Measurements from ENCODE around the gene KCNMA1. TPM values are rescaled to one million over a fixed set of nuclear protein-coding genes. Genes with fewer than 3 reads are reported as not detected.

KCNMA1 gene
- total RNA-seq, 2 donors from 2014 or later, result 0.48 to 0.56 TPM

DNA sequence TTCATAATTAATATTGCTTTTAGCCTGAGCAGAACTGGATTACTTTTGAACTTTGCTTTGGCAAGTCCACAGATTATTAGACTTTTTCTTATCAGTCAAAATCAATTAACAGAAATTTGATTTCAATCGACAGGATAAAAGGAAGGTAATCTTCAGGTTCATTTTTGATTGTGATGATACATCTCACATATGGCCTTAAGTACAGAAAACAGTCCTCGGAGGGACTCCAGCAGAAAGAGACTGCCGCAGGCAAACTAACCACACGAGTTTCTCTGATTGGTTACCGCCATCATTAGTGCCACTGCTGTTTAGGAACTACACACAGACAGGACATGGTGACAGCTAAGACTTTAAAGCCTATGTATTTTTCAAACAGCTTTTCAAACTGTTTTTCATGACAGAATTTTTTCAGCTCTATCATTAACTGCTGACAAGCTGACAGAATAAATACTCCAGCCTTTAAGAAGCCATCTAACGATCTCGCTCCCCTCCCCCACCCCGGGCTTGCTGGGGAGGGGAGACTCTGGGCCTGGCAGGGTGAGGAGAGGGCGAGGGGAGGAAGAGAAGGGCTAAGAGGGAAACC is 668.2 kb downstream of the KCNMA1 start:
- Mint-ChIP-seq H3K4me1 (no peaks in the 10 kb centered on the region), H3K27ac (no peak overlapping the region), H3K36me3 (ENCODE audit: low read depth) (no peaks in the 10 kb centered on the region), H3K9me3 (no peaks in the 10 kb centered on the region), H3K27me3 (peaks cover 7% of the 10 kb centered on the region), H3K4me3 (no peak overlapping the region)
- no peak for ATAC-seq (replicated peaks)

DNA sequence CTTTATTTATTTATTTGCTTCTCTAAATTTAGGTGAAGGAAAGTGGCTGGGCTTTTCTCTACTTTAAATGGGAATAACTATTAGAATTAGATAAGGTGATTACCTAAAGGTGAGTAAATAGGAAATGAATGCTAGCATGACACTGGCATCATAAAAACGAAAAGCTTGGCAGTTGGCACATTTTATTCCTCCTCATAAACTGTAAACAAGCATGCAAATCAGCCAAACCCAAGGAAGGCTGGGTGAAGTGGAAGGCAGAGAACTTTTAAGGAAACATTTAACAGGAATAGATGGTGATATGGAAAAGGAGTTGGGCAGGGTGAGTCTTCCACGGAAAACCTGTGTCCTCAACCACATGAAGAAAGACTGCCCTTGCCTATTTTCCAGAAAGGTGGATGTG is 669.1 kb downstream of the KCNMA1 start:
- Mint-ChIP-seq H3K4me1 (no peaks in the 10 kb centered on the region), H3K9me3 (no peaks in the 10 kb centered on the region), H3K36me3 (ENCODE audit: low read depth) (no peaks in the 10 kb centered on the region), H3K27ac (no peak overlapping the region), H3K27me3 (peaks cover 10% of the 10 kb centered on the region), H3K4me3 (no peak overlapping the region)
- no peak for ATAC-seq (replicated peaks)

DNA sequence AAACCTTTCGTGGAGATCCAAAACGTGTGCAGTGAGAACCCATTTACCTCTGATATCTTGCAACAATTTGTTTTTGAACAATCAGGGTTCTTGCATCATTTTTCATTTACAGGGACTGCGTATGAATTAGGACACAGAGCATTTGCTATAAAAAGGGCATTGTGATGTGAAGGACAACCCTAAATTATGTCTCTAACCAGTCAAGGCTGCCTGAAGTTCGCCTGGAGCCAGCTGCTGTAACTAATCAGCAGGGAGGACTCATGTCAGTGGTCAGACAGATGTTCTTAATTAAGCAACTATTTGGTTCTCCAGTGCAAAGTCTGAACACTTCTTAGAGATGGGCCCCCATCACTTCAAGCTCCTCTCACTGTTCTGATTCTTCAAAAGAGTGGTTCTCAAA is 674.8 kb downstream of the KCNMA1 start:
- H3K27me3 Mint-ChIP-seq, result peaks cover 14% of the 10 kb centered on the region
- ATAC-seq (replicated peaks), result no peak
- no peak overlapping the region for H3K27ac Mint-ChIP-seq
- no peak overlapping the region for H3K4me3 Mint-ChIP-seq
- H3K9me3 Mint-ChIP-seq, result no peaks in the 10 kb centered on the region
- no peaks in the 10 kb centered on the region for H3K36me3 Mint-ChIP-seq (ENCODE audit: low read depth)
- no peaks in the 10 kb centered on the region for H3K4me1 Mint-ChIP-seq

DNA sequence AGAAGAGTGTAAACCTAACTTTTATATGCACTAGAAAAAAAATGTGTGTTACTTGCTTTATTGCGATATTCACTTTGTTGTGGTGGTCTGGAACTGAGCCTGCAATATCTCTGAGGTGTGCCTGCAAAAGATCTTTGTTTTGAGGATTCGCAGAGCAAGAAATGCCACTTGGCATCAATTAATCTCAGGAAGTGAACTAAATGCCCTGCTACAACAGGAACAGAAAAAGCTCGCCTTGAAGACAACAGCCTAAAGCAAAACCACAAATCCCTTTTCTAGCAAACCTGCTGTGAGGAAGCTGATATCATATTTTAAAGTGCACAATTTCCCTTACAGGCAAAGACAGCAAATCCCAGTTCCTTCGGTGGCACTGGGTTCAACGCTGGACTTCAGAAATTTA is 675.8 kb downstream of the KCNMA1 start:
- Mint-ChIP-seq H3K27me3 (peaks cover 12% of the 10 kb centered on the region), H3K27ac (no peak overlapping the region), H3K36me3 (ENCODE audit: low read depth) (no peaks in the 10 kb centered on the region), H3K9me3 (no peaks in the 10 kb centered on the region), H3K4me1 (no peaks in the 10 kb centered on the region), H3K4me3 (no peak overlapping the region)
- no peak for ATAC-seq (replicated peaks)

DNA sequence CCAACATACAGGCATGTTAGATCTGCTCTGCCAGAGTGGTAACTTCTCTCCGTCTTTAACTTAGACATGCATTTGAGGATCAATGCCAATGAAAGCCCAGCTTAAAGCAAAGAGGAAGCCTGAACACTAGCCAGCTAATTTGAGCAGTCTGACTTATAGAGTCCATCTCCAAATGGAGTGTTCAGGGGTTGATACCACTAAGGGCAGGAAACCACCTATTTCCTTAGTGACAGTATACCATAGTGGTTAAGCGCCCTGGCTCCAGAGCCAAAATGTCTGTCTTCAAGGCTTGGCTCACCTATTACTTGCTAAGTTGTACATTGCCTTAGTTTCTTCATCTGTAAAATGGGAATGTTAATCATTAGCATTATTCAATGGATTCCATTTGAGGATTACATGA is 678.5 kb downstream of the KCNMA1 start:
- no peak for ATAC-seq (replicated peaks)
- Mint-ChIP-seq H3K4me3 (no peak overlapping the region), H3K27me3 (peaks cover 10% of the 10 kb centered on the region), H3K9me3 (no peaks in the 10 kb centered on the region), H3K36me3 (ENCODE audit: low read depth) (no peaks in the 10 kb centered on the region), H3K27ac (no peak overlapping the region), H3K4me1 (no peaks in the 10 kb centered on the region)

DNA sequence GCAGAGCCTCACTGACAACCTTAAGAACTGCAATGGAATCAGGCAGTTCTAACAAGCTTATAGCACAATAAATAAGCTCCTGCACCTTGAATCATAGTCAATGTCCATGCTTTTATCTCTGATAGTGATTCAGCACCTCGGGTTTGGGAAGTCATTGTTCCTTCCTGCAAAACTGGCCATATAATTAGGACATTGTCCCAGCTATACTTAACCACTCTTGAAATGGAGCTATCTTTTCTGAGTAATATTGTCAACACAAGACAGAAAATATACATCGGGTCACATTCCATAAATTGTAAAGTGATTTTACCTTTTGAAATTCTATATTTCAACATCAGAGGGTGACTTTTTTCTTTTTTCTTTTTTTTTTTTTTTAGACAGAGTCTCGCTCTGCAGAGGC is 682.8 kb downstream of the KCNMA1 start:
- no peak for ATAC-seq (replicated peaks)
- no peak overlapping the region for H3K4me3 Mint-ChIP-seq
- no peaks in the 10 kb centered on the region for H3K9me3 Mint-ChIP-seq
- H3K27me3 Mint-ChIP-seq, result no peaks in the 10 kb centered on the region
- H3K36me3 Mint-ChIP-seq (ENCODE audit: low read depth), result no peaks in the 10 kb centered on the region
- H3K27ac Mint-ChIP-seq, result no peak overlapping the region
- H3K4me1 Mint-ChIP-seq, result no peaks in the 10 kb centered on the region

DNA sequence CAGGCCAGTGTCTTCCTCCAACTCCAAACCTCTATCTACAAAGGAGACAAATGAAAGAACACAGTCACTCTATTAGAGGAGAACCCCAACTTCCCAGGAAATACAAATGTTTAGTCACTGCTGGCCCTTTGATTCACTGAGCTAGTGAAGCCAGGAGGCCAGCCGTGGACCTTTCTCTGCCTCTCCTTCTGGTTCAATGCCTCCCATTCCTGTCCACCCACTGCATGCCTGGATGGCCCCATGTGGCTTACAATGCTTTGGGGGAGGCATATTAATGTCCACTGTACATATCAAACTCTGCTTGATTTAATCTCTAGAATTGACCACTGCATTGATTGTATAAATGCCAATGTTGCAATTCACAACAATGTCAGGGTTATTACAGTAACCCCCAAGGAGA is 687.3 kb downstream of the KCNMA1 start:
- no peak overlapping the region for H3K27ac Mint-ChIP-seq
- no peaks in the 10 kb centered on the region for H3K4me1 Mint-ChIP-seq
- H3K4me3 Mint-ChIP-seq, result no peak overlapping the region
- no peak for ATAC-seq (replicated peaks)
- H3K27me3 Mint-ChIP-seq, result peaks cover 7% of the 10 kb centered on the region
- no peaks in the 10 kb centered on the region for H3K9me3 Mint-ChIP-seq
- no peaks in the 10 kb centered on the region for H3K36me3 Mint-ChIP-seq (ENCODE audit: low read depth)

DNA sequence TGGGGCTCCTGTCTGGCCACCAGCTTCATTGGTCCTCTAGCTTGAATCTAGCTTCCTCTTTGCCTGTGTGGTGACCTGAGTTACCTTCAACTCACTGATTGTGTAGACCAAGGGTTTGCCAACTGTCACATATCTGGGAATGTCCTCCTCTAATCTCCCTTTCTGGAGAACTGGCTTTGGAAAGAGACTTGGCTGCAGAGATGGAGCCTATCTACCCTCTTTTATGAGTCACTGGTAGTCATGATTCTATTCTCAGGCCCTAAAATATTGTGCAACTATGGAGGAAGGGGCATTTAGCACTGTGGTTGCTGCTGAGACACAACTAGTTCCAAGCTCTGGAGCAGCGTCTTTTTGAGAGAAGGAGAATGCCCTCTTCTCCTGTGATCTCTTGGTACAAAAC is 691.3 kb downstream of the KCNMA1 start:
- Mint-ChIP-seq H3K27me3 (peaks cover 10% of the 10 kb centered on the region), H3K4me3 (no peak overlapping the region), H3K9me3 (no peaks in the 10 kb centered on the region), H3K4me1 (no peaks in the 10 kb centered on the region), H3K36me3 (ENCODE audit: low read depth) (no peaks in the 10 kb centered on the region), H3K27ac (no peak overlapping the region)
- no peak for ATAC-seq (replicated peaks)

DNA sequence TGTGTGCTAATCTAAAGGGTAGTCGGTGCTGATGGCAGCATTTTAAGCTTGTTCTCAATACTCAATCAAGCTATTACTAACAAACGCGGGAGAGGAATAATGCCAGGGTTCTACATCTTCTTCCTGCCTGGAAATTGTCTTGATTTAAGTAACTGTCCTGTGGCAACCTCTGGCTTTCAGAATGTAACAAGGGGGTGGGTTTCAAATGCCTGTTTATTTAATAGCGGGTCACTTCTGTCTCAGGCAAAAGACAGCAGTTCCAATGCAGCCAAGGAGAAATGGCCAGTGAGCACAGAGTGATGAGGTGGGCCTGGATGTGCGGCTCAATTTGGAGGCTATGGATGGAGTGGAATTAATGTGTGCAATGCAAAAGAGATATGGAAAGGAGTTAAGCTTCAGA is 692.4 kb downstream of the KCNMA1 start:
- no peak for ATAC-seq (replicated peaks)
- Mint-ChIP-seq H3K4me1 (no peaks in the 10 kb centered on the region), H3K27me3 (peaks cover 10% of the 10 kb centered on the region), H3K4me3 (no peak overlapping the region), H3K9me3 (no peaks in the 10 kb centered on the region), H3K36me3 (ENCODE audit: low read depth) (no peaks in the 10 kb centered on the region), H3K27ac (no peak overlapping the region)

DNA sequence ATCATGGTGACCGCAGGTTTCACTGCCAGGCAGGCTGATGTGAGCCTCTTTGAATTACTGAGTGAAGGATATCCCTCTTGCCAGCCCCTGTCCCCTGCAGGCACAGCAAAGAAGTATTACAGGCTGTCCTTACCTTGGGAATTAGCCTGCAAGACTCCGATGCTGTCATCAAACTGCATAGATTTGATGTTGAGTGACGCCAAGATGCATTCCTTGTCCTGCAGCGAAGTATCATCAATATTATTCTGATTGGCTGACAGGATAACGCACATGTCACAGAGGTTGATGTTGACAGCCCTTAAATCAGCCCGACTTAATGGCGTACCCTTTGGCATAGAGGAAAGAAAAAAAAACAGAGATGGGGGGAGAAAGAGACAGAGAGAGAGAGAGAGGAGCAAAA is 693.0 kb downstream of the KCNMA1 start:
- Mint-ChIP-seq H3K4me1 (no peaks in the 10 kb centered on the region), H3K36me3 (ENCODE audit: low read depth) (no peaks in the 10 kb centered on the region), H3K27me3 (peaks cover 10% of the 10 kb centered on the region), H3K4me3 (no peak overlapping the region), H3K27ac (no peak overlapping the region), H3K9me3 (no peaks in the 10 kb centered on the region)
- ATAC-seq (replicated peaks), result no peak

DNA sequence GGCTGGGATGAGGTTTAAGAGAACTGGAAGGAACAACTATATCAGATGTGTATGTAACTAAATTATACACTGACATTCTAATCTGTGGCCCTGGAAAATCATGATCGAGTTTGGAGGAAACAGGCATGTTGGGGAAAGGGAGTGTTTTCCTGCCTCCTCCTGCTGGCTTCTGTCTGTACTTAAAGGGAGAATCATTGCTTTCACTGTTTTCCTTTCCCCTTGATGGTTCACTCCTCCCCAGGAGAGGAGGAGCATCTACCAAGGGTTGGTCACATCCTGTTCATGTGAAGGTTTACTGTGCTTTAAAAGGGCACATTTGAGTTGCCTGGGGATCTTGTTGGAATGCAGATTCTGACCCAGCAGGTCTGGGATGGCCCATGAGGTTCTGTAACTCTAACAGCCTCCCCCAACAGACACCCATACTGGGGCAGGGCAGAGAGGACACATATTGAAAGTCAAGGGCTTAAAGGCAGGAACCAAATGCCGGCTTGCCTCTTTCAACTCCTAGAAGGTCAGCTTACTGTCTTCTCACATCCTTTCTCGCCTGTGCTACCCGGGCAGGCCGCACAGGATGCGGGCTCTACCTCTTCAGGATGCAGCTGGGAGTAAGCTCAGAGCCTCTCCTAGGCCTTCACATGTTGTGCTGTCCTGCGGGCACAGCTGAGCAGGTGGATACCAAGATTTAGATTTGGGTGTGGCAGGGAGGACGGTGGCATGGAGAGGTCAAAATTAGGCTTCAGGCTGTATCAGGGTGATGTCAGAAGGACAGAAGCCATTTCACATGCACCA is 694.8 kb downstream of the KCNMA1 start:
- H3K27me3 Mint-ChIP-seq, result peaks cover 10% of the 10 kb centered on the region
- H3K9me3 Mint-ChIP-seq, result no peaks in the 10 kb centered on the region
- H3K36me3 Mint-ChIP-seq (ENCODE audit: low read depth), result no peaks in the 10 kb centered on the region
- H3K4me1 Mint-ChIP-seq, result no peaks in the 10 kb centered on the region
- H3K4me3 Mint-ChIP-seq, result no peak overlapping the region
- no peak for ATAC-seq (replicated peaks)
- no peak overlapping the region for H3K27ac Mint-ChIP-seq

DNA sequence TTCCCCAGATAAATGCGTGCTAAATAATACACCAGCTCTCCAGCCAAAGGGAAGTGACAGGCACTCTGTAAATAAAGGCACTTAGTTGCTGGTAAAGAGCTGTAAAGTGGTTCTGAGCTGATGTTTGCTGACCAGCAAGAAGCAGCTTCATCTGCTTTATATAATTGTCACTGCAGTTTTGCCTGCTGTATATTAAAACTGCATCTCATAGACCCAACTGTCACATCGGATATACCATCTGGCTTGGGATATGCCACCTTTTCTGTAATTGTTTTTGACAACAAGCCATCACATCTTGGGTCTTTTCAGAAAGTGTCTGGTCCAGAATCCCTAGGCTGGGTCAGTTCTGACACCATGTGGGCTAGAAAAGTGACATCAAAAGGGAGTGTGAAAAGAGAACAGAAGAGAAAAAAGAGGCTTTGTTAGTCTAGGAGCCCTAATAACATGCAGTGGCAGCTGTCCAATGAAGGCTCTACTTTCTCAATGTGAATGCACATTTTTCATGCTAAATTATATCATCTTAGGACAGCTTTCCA is 697.6 kb downstream of the KCNMA1 start:
- Mint-ChIP-seq H3K27me3 (peaks cover 3% of the 10 kb centered on the region), H3K4me1 (no peaks in the 10 kb centered on the region), H3K27ac (no peak overlapping the region), H3K9me3 (no peaks in the 10 kb centered on the region), H3K4me3 (no peak overlapping the region), H3K36me3 (ENCODE audit: low read depth) (no peaks in the 10 kb centered on the region)
- no peak for ATAC-seq (replicated peaks)

DNA sequence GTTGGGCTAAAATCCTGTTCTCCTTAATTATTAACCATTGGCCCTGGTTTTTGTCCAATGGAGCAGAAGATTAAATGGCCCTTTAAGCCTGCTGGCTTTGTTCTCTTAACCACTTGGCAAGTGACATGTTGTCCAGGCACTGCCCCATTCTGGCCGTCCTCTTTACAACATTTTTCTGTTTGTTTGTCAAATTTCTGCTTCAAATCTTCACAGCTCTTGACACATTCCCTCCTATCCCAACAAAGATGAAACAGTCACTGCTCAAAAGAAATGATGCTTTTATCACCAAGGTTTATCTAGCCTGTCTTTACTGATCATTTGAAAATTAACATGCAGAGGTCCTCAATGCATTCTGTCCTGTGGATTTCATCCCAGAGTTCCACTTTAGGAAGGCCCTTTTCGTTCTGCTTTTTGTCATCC is 700.4 kb downstream of the KCNMA1 start:
- no peaks in the 10 kb centered on the region for H3K36me3 Mint-ChIP-seq (ENCODE audit: low read depth)
- ATAC-seq (replicated peaks), result no peak
- H3K27me3 Mint-ChIP-seq, result no peaks in the 10 kb centered on the region
- H3K4me1 Mint-ChIP-seq, result no peaks in the 10 kb centered on the region
- no peak overlapping the region for H3K27ac Mint-ChIP-seq
- H3K9me3 Mint-ChIP-seq, result no peaks in the 10 kb centered on the region
- no peak overlapping the region for H3K4me3 Mint-ChIP-seq

DNA sequence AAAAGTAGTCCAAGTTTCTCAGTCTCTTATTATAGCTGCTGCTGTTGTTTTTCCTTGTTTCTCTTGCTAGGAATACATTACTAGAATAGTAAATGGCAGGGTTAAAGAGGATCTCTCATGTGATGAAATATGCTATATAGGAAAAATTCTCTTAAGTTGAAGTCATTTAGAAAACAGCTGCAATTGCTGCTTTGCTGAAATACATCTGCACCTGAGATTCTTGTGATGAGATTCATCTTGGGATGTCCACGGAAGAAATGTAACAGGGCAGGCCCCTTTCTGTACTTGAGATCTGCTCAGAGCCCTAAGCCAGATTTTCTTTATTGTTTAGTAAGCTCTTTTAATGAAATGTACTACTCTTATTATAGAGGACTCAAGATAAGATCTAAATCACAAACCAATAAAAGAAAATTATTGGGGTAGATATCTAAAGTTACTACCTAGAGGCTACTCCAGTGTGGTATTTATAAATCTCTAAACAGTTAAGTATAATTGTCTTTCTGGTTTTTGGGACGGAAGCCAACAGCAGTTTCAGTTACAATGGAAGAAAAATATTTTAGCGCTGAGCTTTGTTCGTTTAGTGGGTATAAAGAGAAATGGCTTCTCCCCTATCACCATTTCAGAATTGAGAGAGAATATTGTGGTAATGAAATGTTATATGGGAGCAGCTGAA is 701.5 kb downstream of the KCNMA1 start:
- ATAC-seq (replicated peaks), result no peak
- Mint-ChIP-seq H3K9me3 (no peaks in the 10 kb centered on the region), H3K4me3 (no peak overlapping the region), H3K27ac (no peak overlapping the region), H3K27me3 (no peaks in the 10 kb centered on the region), H3K36me3 (ENCODE audit: low read depth) (no peaks in the 10 kb centered on the region), H3K4me1 (no peaks in the 10 kb centered on the region)

DNA sequence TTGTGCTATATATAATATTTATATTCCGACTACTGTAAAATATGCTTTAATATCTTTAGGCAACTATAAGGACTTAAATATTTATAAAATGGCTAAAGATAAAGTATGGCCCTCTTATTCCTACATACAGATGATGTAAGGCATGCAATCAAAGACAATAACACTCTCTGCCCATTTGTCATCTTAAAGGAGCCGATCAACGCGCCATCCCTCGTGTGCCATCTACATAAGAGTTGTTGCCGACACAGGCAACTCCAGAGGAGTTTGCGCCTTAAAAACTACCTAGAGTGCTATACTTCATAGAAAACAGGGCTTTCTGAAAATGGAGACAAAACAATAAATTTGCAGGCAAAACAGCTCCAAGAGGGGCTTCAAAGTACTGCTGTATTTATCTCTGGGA is 709.0 kb downstream of the KCNMA1 start:
- no peak overlapping the region for H3K27ac Mint-ChIP-seq
- no peak for ATAC-seq (replicated peaks)
- H3K9me3 Mint-ChIP-seq, result peaks cover 4% of the 10 kb centered on the region
- no peaks in the 10 kb centered on the region for H3K27me3 Mint-ChIP-seq
- H3K4me3 Mint-ChIP-seq, result no peak overlapping the region
- H3K4me1 Mint-ChIP-seq, result no peaks in the 10 kb centered on the region
- no peaks in the 10 kb centered on the region for H3K36me3 Mint-ChIP-seq (ENCODE audit: low read depth)

All from activated T-helper 17 cell treated with anti-CD3 and anti-CD28 coated beads, Interleukin-2, amount 50 U/mL, for 72 hours (primary cell).